Measurements from ENCODE around the gene JUP.

JUP gene

DNA sequence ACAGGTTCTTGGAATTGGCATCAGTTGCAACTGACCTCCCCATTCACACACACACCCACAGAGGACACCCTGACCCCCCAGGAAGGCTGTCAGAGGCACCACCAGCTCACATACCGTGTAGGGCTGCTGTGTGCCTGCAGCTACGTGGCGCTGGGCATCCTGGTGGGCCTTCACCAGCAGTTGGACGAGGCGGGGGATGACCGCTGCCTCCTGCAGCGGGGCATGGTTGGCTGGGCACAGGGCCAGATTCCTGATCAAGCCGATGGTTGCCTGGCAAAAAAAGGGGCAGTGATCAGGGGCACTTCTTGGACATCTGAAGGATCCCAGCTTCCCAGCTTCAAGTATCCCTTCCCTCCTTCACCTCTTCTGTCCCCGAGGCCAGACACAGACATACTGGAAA, 27.9 kb downstream of the JUP start:
- no peaks in the 10 kb centered on the region for H3K4me1 Mint-ChIP-seq
- no peak for DNase-seq
- H3K27ac Mint-ChIP-seq: no peak overlapping the region
- no peak overlapping the region for H3K4me3 Mint-ChIP-seq
- H3K9me3 Mint-ChIP-seq: no peaks in the 10 kb centered on the region
- ATAC-seq: no peak
- H3K27me3 Mint-ChIP-seq: no peaks in the 10 kb centered on the region

GRCh38 chr17:41754066-41754465, 32.4 kb downstream of the JUP start:
- DNase-seq (no peak), ATAC-seq (no peak)
- Mint-ChIP-seq H3K27me3 (no peaks in the 10 kb centered on the region), H3K4me3 (no peak overlapping the region), H3K9me3 (no peaks in the 10 kb centered on the region), H3K27ac (no peak overlapping the region), H3K4me1 (no peaks in the 10 kb centered on the region)

- no peak for DNase-seq
- no peak for ATAC-seq
- Mint-ChIP-seq H3K4me1 (no peaks in the 10 kb centered on the region), H3K9me3 (no peaks in the 10 kb centered on the region), H3K27me3 (no peaks in the 10 kb centered on the region), H3K27ac (no peak overlapping the region), H3K4me3 (no peak overlapping the region)
These were observed 35.2 kb downstream of the JUP start for GRCh38 chr17:41751288-41751687.

DNA sequence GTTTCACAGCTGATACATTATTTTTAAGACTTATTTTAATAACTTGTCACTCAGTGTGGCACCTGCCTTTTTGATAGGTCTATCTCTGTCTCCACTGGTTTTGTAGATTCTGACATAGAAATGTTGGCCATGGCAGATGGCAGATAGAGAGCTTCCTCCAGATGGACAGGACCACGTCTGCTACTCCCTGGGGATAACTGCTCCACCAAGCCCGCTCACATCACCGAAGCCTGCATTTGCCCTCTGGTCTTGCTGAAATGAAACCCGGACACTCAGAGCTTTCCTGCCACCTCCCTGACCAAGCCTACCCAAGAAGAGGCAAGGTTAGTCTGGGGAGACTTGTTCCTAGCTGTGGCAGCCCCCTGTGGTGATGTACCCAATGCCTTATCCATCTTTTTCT, 35.6 kb downstream of the JUP start:
- no peak overlapping the region for H3K4me3 Mint-ChIP-seq
- ATAC-seq (no peak), DNase-seq (no peak)
- no peaks in the 10 kb centered on the region for H3K27me3 Mint-ChIP-seq
- H3K4me1 Mint-ChIP-seq: no peaks in the 10 kb centered on the region
- H3K27ac Mint-ChIP-seq: no peak overlapping the region
- no peaks in the 10 kb centered on the region for H3K9me3 Mint-ChIP-seq

DNA sequence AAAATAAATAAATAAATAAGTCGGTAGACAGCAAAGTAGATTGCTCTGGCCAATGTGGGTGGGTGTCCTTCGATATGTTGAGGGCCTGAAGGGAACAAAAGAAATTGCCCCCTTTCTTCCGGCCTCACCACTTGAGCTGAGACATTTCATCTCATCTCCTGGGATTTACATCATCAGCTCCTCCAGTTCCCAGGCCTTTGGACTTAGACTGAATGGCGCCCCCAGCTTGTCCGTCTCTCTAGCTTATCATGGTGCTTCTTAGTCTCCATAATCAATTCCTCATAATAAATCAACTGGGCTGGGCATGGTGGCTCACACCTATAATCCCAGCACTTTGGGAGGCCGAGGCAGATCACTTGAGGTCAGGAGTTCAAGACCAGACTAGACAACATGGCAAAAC, 38.2 kb downstream of the JUP start:
- Mint-ChIP-seq H3K27ac (no peak overlapping the region), H3K27me3 (no peaks in the 10 kb centered on the region), H3K4me1 (no peaks in the 10 kb centered on the region), H3K9me3 (no peaks in the 10 kb centered on the region), H3K4me3 (no peak overlapping the region)
- ATAC-seq (no peak), DNase-seq (no peak)

DNA sequence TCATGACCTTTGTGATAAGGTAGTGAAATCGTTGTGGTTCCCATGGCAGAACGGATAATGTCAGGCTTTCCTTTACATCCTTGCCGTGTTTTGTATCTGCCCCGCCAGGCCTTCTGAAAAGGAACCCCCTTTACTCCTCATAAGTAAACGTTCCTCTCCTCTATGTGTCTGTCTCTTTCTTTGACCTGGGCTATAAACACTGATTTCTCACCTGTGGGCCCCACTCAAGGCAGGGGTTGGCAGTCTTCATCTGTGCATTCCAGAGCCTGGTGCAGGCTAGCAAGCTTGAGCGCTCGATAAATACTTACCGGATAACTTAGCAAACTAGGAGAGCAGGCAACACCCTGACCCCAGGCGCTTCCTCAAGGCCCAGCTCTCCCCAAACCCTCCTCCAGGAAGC, 44.8 kb downstream of the JUP start:
- no peak for ATAC-seq
- H3K4me3 Mint-ChIP-seq: no peak overlapping the region

GRCh38 chr17:41740506-41740905, 46.0 kb downstream of the JUP start:
- ATAC-seq (no peak), DNase-seq (no peak)
- H3K9me3 Mint-ChIP-seq: no peaks in the 10 kb centered on the region
- H3K27me3 Mint-ChIP-seq: peaks cover 25% of the 10 kb centered on the region
- H3K4me1 Mint-ChIP-seq: peaks cover 8% of the 10 kb centered on the region
- H3K27ac Mint-ChIP-seq: no peak overlapping the region
- H3K4me3 Mint-ChIP-seq: no peak overlapping the region

More for the DNA sequence above, 44.8 kb downstream of the JUP start:
- no peaks in the 10 kb centered on the region for H3K9me3 Mint-ChIP-seq
- H3K4me1 Mint-ChIP-seq: peaks cover 8% of the 10 kb centered on the region
- no peak for DNase-seq
- no peak overlapping the region for H3K27ac Mint-ChIP-seq
- peaks cover 13% of the 10 kb centered on the region for H3K27me3 Mint-ChIP-seq

DNA sequence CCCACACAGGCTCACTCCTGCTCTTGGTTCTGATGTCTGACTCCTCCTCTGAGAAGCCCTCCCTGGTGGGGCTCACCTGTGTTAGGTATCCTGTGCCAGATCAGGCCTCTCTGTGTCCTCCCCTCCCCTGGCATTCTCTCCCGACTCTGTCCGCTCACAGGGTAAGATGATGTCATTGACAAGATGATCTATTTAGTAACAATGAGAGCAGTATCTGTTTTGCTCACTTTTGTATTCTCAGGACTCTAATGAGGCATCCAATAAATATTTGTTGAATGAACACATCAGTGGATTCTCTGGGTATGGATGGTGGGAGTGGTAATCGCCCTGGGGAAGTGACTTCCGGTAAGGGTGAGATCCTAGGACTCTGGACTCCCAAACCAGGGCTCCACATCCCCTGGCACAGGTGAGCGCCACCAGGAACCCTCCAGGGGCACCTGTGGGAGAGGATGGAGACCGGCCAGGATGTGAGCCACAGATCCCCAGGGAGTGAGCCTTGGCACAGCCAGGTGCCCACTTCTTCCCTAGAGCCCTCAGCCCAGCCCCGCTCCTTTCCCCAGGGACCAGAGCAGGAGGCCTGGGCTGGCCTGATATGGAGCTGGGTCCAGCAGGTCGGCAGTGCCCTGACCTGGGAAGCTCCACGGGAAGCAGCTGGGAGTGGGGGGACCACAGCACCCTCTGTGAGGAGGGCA, 46.7 kb downstream of the JUP start:
- Mint-ChIP-seq H3K27me3 (peaks cover 32% of the 10 kb centered on the region), H3K9me3 (no peaks in the 10 kb centered on the region), H3K4me1 (peaks cover 12% of the 10 kb centered on the region), H3K27ac (peak overlapping the region in 1 of 2 donors; percentile 62), H3K4me3 (no peak overlapping the region)
- DNase-seq (no peak), ATAC-seq (no peak)

DNA sequence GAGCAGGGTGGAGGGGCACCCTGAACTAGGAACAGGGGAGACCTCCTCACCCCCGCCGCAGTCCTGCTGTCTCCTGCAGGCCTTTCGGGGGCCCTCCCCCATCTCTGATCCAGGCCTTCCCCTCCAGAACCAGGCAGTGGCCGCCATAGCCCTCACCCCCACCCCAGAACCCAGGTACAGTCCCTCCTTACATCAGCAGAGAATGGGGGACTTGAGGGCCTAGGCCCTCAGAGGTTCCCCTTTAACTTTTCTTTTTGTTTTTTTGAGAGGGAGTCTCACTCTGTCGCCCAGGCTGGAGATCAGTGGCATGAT, 47.8 kb downstream of the JUP start:
- H3K9me3 Mint-ChIP-seq: no peaks in the 10 kb centered on the region
- peaks cover 23% of the 10 kb centered on the region for H3K4me1 Mint-ChIP-seq
- ATAC-seq (no peak), DNase-seq (no peak)
- H3K27ac Mint-ChIP-seq: no peak overlapping the region
- H3K4me3 Mint-ChIP-seq: no peak overlapping the region
- peaks cover 42% of the 10 kb centered on the region for H3K27me3 Mint-ChIP-seq

- no peak overlapping the region for H3K4me3 Mint-ChIP-seq
- DNase-seq (peak; percentile 82 to 86), ATAC-seq (peak; percentile 94)
- peaks cover 28% of the 10 kb centered on the region for H3K4me1 Mint-ChIP-seq
- peak overlapping the region; percentile 17 to 88 for H3K27ac Mint-ChIP-seq
- H3K9me3 Mint-ChIP-seq: no peaks in the 10 kb centered on the region
- peaks cover 47% of the 10 kb centered on the region for H3K27me3 Mint-ChIP-seq
These were observed 48.3 kb downstream of the JUP start for GRCh38 chr17:41738077-41738800.

DNA sequence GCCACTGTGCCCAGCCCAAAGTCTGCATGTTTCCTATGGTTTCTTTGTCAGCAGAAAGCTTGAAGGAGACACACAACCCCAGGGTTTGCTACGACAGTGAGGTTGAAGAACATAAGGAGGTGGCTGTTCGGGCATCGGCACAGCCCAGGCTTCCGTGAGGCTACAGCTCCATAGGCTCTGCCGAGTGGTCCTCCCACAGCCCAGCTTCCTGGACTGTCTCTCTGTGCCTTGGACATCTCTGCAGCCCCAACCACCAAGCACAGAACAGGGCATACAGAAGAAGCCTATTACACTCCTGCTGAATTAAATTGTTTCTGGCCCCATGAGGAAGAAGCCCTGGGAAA, 48.9 kb downstream of the JUP start:
- no peak overlapping the region for H3K27ac Mint-ChIP-seq
- H3K27me3 Mint-ChIP-seq: peaks cover 53% of the 10 kb centered on the region
- ATAC-seq: peak; percentile 14
- H3K9me3 Mint-ChIP-seq: no peaks in the 10 kb centered on the region
- DNase-seq: no peak
- H3K4me1 Mint-ChIP-seq: peaks cover 29% of the 10 kb centered on the region
- no peak overlapping the region for H3K4me3 Mint-ChIP-seq

DNA sequence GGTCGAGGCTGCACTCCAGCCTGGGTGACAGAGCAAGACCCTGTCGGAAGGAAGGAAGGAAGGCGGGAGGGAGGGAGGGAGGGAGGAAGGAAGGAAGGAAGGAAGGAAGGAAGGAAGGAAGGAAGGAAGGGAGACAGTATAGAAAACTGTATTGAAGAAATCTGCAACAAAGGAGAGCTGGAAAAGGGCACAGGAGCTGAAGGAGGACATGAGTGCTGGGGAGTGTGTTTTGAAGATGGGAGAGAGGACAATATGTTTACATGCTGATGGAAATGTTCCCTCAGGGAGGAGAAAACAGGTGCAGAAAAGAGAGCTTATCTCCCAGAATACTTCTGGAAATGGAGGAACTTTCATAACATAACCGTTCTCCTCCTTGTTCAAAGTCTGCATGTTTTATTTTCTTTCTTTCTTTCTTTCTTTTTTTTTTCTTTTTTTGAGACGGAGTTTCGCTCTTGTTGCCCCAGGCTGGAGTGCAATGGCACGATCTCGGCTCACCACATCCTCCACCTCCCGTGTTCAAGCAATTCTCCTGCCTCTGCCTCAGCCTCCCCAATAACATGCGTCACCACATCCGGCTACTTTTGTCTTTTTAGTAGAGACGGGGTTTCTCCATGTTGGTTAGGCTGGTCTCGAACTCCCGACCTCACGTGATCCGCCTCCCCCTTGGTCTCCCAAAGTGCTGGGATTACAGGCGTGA, 49.4 kb downstream of the JUP start:
- peaks cover 29% of the 10 kb centered on the region for H3K4me1 Mint-ChIP-seq
- no peak overlapping the region for H3K27ac Mint-ChIP-seq
- H3K4me3 Mint-ChIP-seq: no peak overlapping the region
- ATAC-seq (no peak), DNase-seq (no peak)
- peaks cover 58% of the 10 kb centered on the region for H3K27me3 Mint-ChIP-seq
- H3K9me3 Mint-ChIP-seq: no peaks in the 10 kb centered on the region

- ATAC-seq (no peak), DNase-seq (no peak)
- H3K4me3 Mint-ChIP-seq: no peak overlapping the region
- H3K27me3 Mint-ChIP-seq: peaks cover 72% of the 10 kb centered on the region
- H3K9me3 Mint-ChIP-seq: no peaks in the 10 kb centered on the region
- H3K4me1 Mint-ChIP-seq: peaks cover 29% of the 10 kb centered on the region
- no peak overlapping the region for H3K27ac Mint-ChIP-seq
These were observed 50.8 kb downstream of the JUP start for GRCh38 chr17:41735744-41736143.

- Mint-ChIP-seq H3K27ac (no peak overlapping the region), H3K27me3 (peaks cover 80% of the 10 kb centered on the region), H3K4me3 (peak overlapping the region; percentile 17 to 54), H3K4me1 (peaks cover 29% of the 10 kb centered on the region), H3K9me3 (no peaks in the 10 kb centered on the region)
- no peak for DNase-seq
- peak; percentile 24 for ATAC-seq
These were observed 51.6 kb downstream of the JUP start for GRCh38 chr17:41734949-41735313.

GRCh38 chr17:41734139-41734948, 52.2 kb downstream of the JUP start, which contains the start of gene HAP1:
Gene HAP1, minus strand, starts transcription at chr17:41734643. Its CDS starts 9 bp downstream, at chr17:41734634.
- peaks cover 29% of the 10 kb centered on the region for H3K4me1 Mint-ChIP-seq
- ATAC-seq (peak; percentile 3), DNase-seq (peak; percentile 28 to 46)
- peak within 1 kb of the TSS in 1 of 2 donors; percentile 31 for H3K27ac Mint-ChIP-seq
- peaks cover 83% of the 10 kb centered on the region for H3K27me3 Mint-ChIP-seq
- peak within 1 kb of the TSS; percentile 39 to 73 for H3K4me3 Mint-ChIP-seq
- no peaks in the 10 kb centered on the region for H3K9me3 Mint-ChIP-seq
